Psoas muscle (tissue), 8 donors: ENCODE data around the gene TRIM31. TPM values are rescaled to one million over a fixed set of nuclear protein-coding genes. Genes with fewer than 3 reads are reported as not detected.

Experiments
- ATAC-seq, 4 donors: fragments of 200-7000 bp; cut with Tn5 transposase; one replicate each; pipeline ENCODE4 v1.9.1; 2020; ENCODE audit warnings: moderate library complexity in 3 of 4, mild to moderate bottlenecking in 2 of 4
- DNase-seq, 2 donors: peaks; one replicate each; pipeline ENCODE4 v3.0.0-alpha.2; 2020
- H3K27ac ChIP-seq: fragments of 200-600 bp; one replicate; pipeline ENCODE4 v1.8.0; 2022
- H3K27me3 ChIP-seq, 3 donors: fragments of 200-600 bp in 1 of 3; one replicate each; pipeline versions ENCODE4 v1.6.1 to v1.8.0; 2013 to 2022; ENCODE audit warnings: low read length in 2 of 3, mild to moderate bottlenecking in 2 of 3, moderate library complexity in 1 of 3; ENCODE audit not compliant: insufficient read depth in 3 of 3
- H3K36me3 ChIP-seq, 2 donors: fragments of 200-600 bp in 1 of 2; one replicate each; pipeline versions ENCODE4 v1.6.1 to v1.8.0; 2013 to 2022; ENCODE audit warnings: low read depth in 1 of 2, mild to moderate bottlenecking in 1 of 2, moderate library complexity in 1 of 2; ENCODE audit not compliant: insufficient read depth in 1 of 2
- H3K4me1 ChIP-seq: fragments of 200-600 bp; one replicate; pipeline ENCODE4 v1.8.0; 2022
- H3K4me3 ChIP-seq: fragments of 200-600 bp; one replicate; pipeline ENCODE4 v1.8.0; 2022; ENCODE audit warnings: mild to moderate bottlenecking
- H3K9me3 ChIP-seq: fragments of 200-600 bp; one replicate; pipeline ENCODE4 v1.8.0; 2022
- WGBS, 3 donors: extraction: QIAGEN DNeasy Blood & Tissue Kit; methylation state at CpG; one replicate each; pipeline versions ENCODE4 v1.1.6 to v1.1.7; 2013; 5-methylcytosine and 5-hydroxymethylcytosine counted together
- intact Hi-C, 2 donors: fragments of 100-400 bp; cut with DNase I; formaldehyde crosslinking; loops; one replicate each; pipeline versions ENCODE4 v1.11.0 to v1.14.2; 2022
- polyA plus RNA-seq, 3 donors: library from polyadenylated mRNA; stranded (reverse); fragments of 200-250 nt; gene quantifications; one replicate each; pipeline ENCODE4 v1.2.3, GENCODE V29; 2013
- total RNA-seq, 4 donors: library from RNA; stranded (reverse); fragmentation: NEBNext Ultra II Directional in 2 of 4; extraction: Animal tissue kit (Norgen Biotek cat#: 25700) in 2 of 4; gene quantifications; one replicate each; pipeline versions ENCODE4 v1.2.1 to v1.2.4, GENCODE V29; 2021 to 2023
- TF ChIP-seq, protein P1 (sequence below): fragments of 200-600 bp; IDR thresholded peaks from one replicate; pipeline ENCODE4 v1.8.0; 2022; ENCODE audit warnings: antibody characterized with exemption
- donor health status: healthy with polysubstance abuse.
- donor health status: DM: no; HTN: no; CAD: no; lungs with moderate emphysema.
- donor health status: Bipolar disorder and iron deficiency.
- donor health status: healthy.
- donor health status: DM: yes; HTN: yes; CAD: no.
- donor health status: DM: no; HTN: no; CAD: no.
- donor health status: DM: no; HTN: no; CAD: no.
- donor health status: DM: yes; HTN: yes; CAD: no.

Gene TRIM31
- total and polyA plus RNA-seq, 7 donors = 0.01 to 0.15 TPM; not detected in 5

DNA sequence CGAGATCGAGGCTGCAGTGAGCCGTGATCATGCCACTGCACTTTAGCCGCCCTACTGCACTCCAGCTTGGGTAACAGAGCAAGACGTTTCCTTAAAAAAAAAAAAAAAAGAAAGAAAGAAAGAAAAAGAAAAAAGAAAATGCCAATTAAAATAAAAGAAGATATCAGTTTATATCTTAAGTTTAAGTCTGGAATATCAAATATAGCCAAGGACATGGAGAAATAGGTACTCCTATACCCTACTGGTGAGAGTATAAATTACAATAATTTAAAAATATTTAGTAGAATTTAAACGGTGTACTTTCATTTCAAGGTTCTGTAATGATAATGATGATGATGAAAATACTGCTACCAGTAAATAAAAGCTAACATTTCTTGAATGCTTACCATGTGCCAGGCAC lies 3.8 kb upstream of the TRIM31 start:
- H3K27ac ChIP-seq = no peak overlapping the region
- WGBS, 3 donors = 71 to 76% (median 73%) methylated on average over 6 of the region's 6 CpGs
- DNase-seq = no peak
- H3K4me1 ChIP-seq = no peaks in the 10 kb centered on the region
- no peak for ATAC-seq
- no peaks in the 10 kb centered on the region for H3K9me3 ChIP-seq
- TF ChIP-seq, protein P1, sequence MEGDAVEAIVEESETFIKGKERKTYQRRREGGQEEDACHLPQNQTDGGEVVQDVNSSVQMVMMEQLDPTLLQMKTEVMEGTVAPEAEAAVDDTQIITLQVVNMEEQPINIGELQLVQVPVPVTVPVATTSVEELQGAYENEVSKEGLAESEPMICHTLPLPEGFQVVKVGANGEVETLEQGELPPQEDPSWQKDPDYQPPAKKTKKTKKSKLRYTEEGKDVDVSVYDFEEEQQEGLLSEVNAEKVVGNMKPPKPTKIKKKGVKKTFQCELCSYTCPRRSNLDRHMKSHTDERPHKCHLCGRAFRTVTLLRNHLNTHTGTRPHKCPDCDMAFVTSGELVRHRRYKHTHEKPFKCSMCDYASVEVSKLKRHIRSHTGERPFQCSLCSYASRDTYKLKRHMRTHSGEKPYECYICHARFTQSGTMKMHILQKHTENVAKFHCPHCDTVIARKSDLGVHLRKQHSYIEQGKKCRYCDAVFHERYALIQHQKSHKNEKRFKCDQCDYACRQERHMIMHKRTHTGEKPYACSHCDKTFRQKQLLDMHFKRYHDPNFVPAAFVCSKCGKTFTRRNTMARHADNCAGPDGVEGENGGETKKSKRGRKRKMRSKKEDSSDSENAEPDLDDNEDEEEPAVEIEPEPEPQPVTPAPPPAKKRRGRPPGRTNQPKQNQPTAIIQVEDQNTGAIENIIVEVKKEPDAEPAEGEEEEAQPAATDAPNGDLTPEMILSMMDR = no peak
- peaks cover 0 to 41% (median 4%) of the 10 kb centered on the region in 3 donors for H3K27me3 ChIP-seq
- intact Hi-C loops = loop anchor here in 1 of 2 donors (5.0 kb wide), 1 partner anchor 1994 kb away; the partner anchor contains the start of gene ZSCAN16
- H3K36me3 ChIP-seq = no peaks in the 10 kb centered on the region
- H3K4me3 ChIP-seq = no peak overlapping the region

DNA sequence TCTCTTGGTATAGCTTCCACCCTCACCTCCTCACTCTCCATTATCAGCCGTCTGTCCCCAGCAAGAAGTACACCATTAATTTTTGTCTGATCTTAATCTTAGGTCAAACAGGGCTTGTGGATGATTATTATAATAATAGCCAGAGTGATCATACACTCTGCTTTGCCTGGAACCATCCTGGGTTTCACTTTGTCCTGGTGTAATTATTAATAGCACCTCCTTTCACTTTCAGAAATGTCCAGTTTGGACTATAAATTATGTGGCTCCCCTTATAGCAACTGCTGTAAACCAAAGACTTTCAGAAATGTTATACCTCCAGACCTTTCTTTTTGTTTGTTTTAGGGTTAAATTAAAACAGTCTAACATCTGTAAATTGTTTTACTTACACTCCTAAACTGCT lies 951 bp upstream of the TRIM31 start:
- ATAC-seq (no peak), DNase-seq (no peak)
- no peaks in the 10 kb centered on the region for H3K36me3 ChIP-seq
- H3K4me1 ChIP-seq = no peaks in the 10 kb centered on the region
- intact Hi-C loops = no loop called here
- TF ChIP-seq, protein P1 = no peak
- H3K27ac ChIP-seq = no peak overlapping the region
- H3K4me3 ChIP-seq = no peak overlapping the region
- 54 to 73% (median 63%) methylated on average over 1 of the region's 1 CpG for WGBS, 3 donors
- H3K9me3 ChIP-seq = no peaks in the 10 kb centered on the region
- peaks cover 0 to 67% (median 13%) of the 10 kb centered on the region in 3 donors for H3K27me3 ChIP-seq

DNA sequence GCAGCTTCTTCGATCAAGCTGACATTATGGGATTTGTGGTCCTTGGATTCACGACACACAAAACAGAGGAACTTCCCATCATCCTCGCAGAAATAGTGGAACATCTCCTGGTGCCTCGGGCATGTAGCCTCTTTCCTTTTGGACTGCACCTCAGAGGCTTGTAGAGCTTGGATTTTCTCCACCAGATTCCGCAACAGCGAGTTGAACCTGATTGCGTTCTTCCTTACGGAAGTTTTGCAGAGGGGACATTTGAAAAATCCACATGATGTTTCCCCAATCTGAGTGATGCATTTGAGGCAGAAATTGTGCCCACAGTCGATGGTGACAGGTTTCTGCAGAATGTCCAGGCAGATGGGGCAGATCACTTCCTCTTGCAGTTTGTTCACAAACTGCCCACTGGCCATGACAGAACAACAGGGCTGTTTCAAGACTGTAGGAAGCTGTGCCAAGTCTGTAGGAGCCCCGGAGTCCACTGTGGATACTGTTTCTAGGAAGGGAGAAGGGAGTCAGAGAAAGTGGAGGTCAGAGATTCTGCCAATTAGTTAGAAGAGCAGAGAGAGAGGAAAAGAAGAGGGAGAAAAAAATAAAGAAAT lies 392 bp downstream of the TRIM31 start:
- Histone ChIP-seq H3K36me3 (no peaks in the 10 kb centered on the region), H3K27ac (no peak overlapping the region), H3K4me3 (no peak overlapping the region), H3K9me3 (no peaks in the 10 kb centered on the region), H3K27me3 (peaks cover 0 to 69% (median 15%) of the 10 kb centered on the region in 3 donors), H3K4me1 (no peaks in the 10 kb centered on the region)
- 64 to 73% (median 68%) methylated on average over 10 of the region's 10 CpGs for WGBS, 3 donors
- DNase-seq = no peak
- TF ChIP-seq, protein P1 = no peak
- intact Hi-C loops = no loop called here
- no peak for ATAC-seq

DNA sequence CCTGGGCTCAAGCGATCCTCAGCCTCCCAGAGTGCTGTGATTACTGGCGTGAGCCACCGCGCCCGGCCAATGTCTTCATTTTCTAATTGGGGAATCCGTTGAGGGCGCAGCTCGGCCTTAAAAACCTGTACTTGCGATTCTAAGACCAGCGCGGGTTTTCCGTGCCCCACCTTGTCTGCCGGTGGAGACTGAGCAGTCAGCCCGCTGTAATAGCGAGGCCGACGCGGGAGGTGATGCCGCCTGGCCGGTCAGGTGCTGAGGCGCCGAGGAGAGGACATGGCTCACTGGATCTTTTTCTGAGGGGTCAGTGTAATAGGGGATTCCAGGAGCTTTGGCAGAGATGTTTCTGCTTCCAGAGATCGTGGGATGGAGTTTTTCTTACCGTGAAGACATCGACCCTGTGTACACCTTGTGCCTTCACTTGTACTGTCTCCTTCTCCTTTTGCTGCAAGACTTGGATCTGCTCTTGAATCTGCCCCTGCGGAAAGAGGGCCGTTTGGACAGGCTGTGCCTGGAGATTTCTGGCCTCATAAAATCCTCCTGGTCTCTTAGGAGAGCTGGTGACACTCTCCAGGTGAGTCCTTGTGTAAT lies 1.5 kb downstream of the TRIM31 start:
- WGBS, 3 donors = 34 to 49% (median 42%) methylated on average over 27 of the region's 27 CpGs
- H3K27me3 ChIP-seq = peaks cover 0 to 66% (median 15%) of the 10 kb centered on the region in 3 donors
- TF ChIP-seq, protein P1 = no peak
- intact Hi-C loops = no loop called here
- no peak for DNase-seq
- no peak overlapping the region for H3K27ac ChIP-seq
- no peaks in the 10 kb centered on the region for H3K9me3 ChIP-seq
- no peaks in the 10 kb centered on the region for H3K4me1 ChIP-seq
- no peak overlapping the region for H3K4me3 ChIP-seq
- H3K36me3 ChIP-seq = no peaks in the 10 kb centered on the region
- no peak for ATAC-seq
